ENCODE measurements around the gene CLTB. TPM values are rescaled to one million over a fixed set of nuclear protein-coding genes. Genes with fewer than 3 reads are reported as not detected.

Gene CLTB
- total RNA-seq, 1 experiment from 2014 or later, result 354 TPM

DNA sequence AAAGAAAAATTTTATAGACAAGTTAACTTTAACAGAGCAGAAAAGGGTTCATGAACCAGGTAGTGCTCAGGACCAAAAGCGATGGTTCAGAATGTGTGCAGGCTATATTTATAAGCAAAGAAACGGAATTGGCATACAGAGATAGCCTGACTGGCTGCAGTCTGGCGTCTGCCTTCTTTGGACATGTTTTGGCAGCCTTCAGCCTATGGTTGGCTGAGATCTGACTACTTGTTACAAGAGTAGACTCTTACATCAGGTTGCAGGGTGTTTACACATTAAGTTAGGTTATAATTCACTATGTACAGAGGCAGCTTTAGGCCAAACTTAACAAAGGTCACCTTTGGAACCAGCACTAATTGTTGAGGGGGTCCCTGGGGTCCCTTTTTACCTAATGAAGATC, 34.9 kb downstream of the CLTB start:
- no peaks in the 10 kb centered on the region for H3K9me3 ChIP-seq (ENCODE audit: low read length)
- H3K79me2 ChIP-seq (ENCODE audit: low read length), result peaks cover 25% of the 10 kb centered on the region
- ATAC-seq (no peak), DNase-seq (no peak)
- peaks cover 50% of the 10 kb centered on the region for H3K36me3 ChIP-seq (ENCODE audit: low read depth, low read length)
- no peaks in the 10 kb centered on the region for H3F3A ChIP-seq (ENCODE audit: low read length, unreplicated experiment)
- BruUV-seq (replicated peaks), result no TSS peak
- no peak overlapping the region for H2AFZ ChIP-seq (ENCODE audit: low read length)
- TF ChIP-seq EZH2 (IDR thresholded peaks at IDR 0.05; ENCODE audit: low read length, unreplicated experiment) (no peak), EZH2phosphoT487 (IDR thresholded peaks at IDR 0.05; ENCODE audit: borderline replicate concordance, low read length) (no peak)
- TF ChIP-seq, protein P1, sequence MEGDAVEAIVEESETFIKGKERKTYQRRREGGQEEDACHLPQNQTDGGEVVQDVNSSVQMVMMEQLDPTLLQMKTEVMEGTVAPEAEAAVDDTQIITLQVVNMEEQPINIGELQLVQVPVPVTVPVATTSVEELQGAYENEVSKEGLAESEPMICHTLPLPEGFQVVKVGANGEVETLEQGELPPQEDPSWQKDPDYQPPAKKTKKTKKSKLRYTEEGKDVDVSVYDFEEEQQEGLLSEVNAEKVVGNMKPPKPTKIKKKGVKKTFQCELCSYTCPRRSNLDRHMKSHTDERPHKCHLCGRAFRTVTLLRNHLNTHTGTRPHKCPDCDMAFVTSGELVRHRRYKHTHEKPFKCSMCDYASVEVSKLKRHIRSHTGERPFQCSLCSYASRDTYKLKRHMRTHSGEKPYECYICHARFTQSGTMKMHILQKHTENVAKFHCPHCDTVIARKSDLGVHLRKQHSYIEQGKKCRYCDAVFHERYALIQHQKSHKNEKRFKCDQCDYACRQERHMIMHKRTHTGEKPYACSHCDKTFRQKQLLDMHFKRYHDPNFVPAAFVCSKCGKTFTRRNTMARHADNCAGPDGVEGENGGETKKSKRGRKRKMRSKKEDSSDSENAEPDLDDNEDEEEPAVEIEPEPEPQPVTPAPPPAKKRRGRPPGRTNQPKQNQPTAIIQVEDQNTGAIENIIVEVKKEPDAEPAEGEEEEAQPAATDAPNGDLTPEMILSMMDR (conservative IDR thresholded peaks at IDR 0.05; ENCODE audit: low read depth, low read length), result no peak
- H3K4me3 ChIP-seq (ENCODE audit: low read length), result no peak overlapping the region
- no peak overlapping the region for H3K9ac ChIP-seq (ENCODE audit: low read length)
- H4K20me1 ChIP-seq (ENCODE audit: low read length), result peaks cover 19% of the 10 kb centered on the region
- POLR2A ChIA-PET (ENCODE audit: unreplicated experiment), result no interaction called here
- peaks cover 4% of the 10 kb centered on the region; the same call in 1 of the 2 replicates for H3K4me1 ChIP-seq (ENCODE audit: insufficient read depth, low read length)
- intact Hi-C loops (cut with micrococcal nuclease), result no loop called here
- H3K27me3 ChIP-seq (ENCODE audit: low read length), result no peaks in the 10 kb centered on the region
- H3K4me2 ChIP-seq (ENCODE audit: low read length), result no peak overlapping the region
- H3K27ac ChIP-seq (ENCODE audit: low read length), result no peak overlapping the region
- no peaks in the 10 kb centered on the region for H3K9me2 ChIP-seq (replicated peaks; ENCODE audit: low read length)
- CTCF ChIA-PET, result no interaction called here

GRCh38 chr5:176379881-176380280, 36.5 kb downstream of the CLTB start:
- Histone ChIP-seq H2AFZ (ENCODE audit: low read length) (no peak overlapping the region), H3K79me2 (ENCODE audit: low read length) (peaks cover 10% of the 10 kb centered on the region), H3K4me3 (ENCODE audit: low read length) (no peak overlapping the region), H3K4me2 (ENCODE audit: low read length) (no peak overlapping the region), H3K9me3 (ENCODE audit: low read length) (no peaks in the 10 kb centered on the region), H3K9ac (ENCODE audit: low read length) (no peak overlapping the region), H3K27ac (ENCODE audit: low read length) (no peak overlapping the region), H3K4me1 (ENCODE audit: insufficient read depth, low read length) (no peaks in the 10 kb centered on the region), H3K9me2 (replicated peaks; ENCODE audit: low read length) (no peaks in the 10 kb centered on the region), H3K27me3 (ENCODE audit: low read length) (no peaks in the 10 kb centered on the region), H4K20me1 (ENCODE audit: low read length) (peaks cover 5% of the 10 kb centered on the region; the same call in 1 of the 2 replicates), H3K36me3 (ENCODE audit: low read depth, low read length) (peaks cover 35% of the 10 kb centered on the region), H3F3A (ENCODE audit: low read length, unreplicated experiment) (no peaks in the 10 kb centered on the region)
- ATAC-seq, result no peak
- no TSS peak for BruUV-seq (replicated peaks)
- ChIA-PET POLR2A (ENCODE audit: unreplicated experiment) (interaction anchor here (0.7 kb wide), 1 partner anchor 9 kb away, joined by 4 read pairs; no protein-coding TSS in a partner anchor), CTCF (no interaction called here)
- intact Hi-C loops (cut with micrococcal nuclease), result no loop called here
- no peak for DNase-seq
- no peak for TF ChIP-seq EZH2phosphoT487 (IDR thresholded peaks at IDR 0.05; ENCODE audit: borderline replicate concordance, low read length)
- TF ChIP-seq, protein P1 (conservative IDR thresholded peaks at IDR 0.05; ENCODE audit: low read depth, low read length), result no peak
- no peak for TF ChIP-seq EZH2 (IDR thresholded peaks at IDR 0.05; ENCODE audit: low read length, unreplicated experiment)

DNA sequence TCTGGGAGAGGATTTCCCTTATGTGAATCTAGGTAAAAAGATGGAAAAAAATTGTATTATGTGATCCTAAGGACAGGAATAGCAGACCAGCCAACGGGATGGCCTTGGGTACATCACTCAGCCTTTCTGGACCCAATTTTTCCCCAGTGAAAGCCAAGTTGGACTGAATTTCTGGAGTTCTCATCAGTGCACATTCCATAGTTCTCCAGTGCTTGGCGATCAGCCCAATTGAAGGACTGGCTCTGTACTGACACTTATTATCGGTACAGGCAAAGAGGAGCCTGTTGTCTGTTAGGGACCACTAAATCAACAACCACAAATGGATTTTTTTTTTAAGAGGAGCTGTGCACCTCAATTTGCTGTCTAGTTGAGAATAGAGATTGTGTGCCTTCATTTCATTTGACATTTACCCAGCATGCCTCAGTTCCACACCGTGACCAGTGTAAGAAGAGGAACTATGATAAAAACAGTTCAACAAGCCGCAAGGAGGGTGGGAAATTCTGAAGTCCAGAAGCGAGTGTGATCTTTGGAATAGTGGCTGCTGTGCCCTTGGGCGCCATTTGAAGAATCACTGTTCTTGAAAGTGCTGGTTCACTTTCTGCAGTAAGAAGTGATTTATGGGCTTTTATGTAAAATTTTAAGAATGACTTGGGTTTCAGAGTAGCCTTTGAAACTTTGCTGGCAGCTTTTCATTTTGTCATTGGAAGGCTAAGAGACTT, 43.1 kb downstream of the CLTB start:
- ChIA-PET CTCF (no interaction called here), POLR2A (ENCODE audit: unreplicated experiment) (no interaction called here)
- Histone ChIP-seq H3K27ac (ENCODE audit: low read length) (no peak overlapping the region), H3K4me3 (ENCODE audit: low read length) (no peak overlapping the region), H3K4me2 (ENCODE audit: low read length) (no peak overlapping the region), H3K4me1 (ENCODE audit: insufficient read depth, low read length) (no peaks in the 10 kb centered on the region), H4K20me1 (ENCODE audit: low read length) (no peaks in the 10 kb centered on the region), H2AFZ (ENCODE audit: low read length) (no peak overlapping the region), H3K9me2 (replicated peaks; ENCODE audit: low read length) (no peaks in the 10 kb centered on the region), H3K36me3 (ENCODE audit: low read depth, low read length) (no peaks in the 10 kb centered on the region), H3K79me2 (ENCODE audit: low read length) (no peaks in the 10 kb centered on the region), H3F3A (ENCODE audit: low read length, unreplicated experiment) (no peaks in the 10 kb centered on the region), H3K27me3 (ENCODE audit: low read length) (no peaks in the 10 kb centered on the region), H3K9me3 (ENCODE audit: low read length) (no peaks in the 10 kb centered on the region), H3K9ac (ENCODE audit: low read length) (no peak overlapping the region)
- no peak for DNase-seq
- TF ChIP-seq EZH2 (IDR thresholded peaks at IDR 0.05; ENCODE audit: low read length, unreplicated experiment) (no peak), EZH2phosphoT487 (IDR thresholded peaks at IDR 0.05; ENCODE audit: borderline replicate concordance, low read length) (no peak)
- TF ChIP-seq, protein P1 (conservative IDR thresholded peaks at IDR 0.05; ENCODE audit: low read depth, low read length), result no peak
- intact Hi-C loops (cut with micrococcal nuclease), result no loop called here
- ATAC-seq, result no peak
- BruUV-seq (replicated peaks), result no TSS peak
